Mucosa of stomach (tissue), 1 donor: Measurements from ENCODE around the gene RNASE13.
"Not testable (repeated sequence)": the region's sequence is repeated elsewhere in the genome, so short reads cannot be mapped to it uniquely, and the experiment has no call there.

ENCODE experiments used
- H3K27me3 ChIP-seq: one replicate; pipeline ENCODE4 v1.7.0; 2013; ENCODE audit warnings: mild to moderate bottlenecking, low read length; ENCODE audit not compliant: control insufficient read depth, insufficient read depth
- H3K36me3 ChIP-seq: one replicate; pipeline ENCODE4 v1.7.0; 2013; ENCODE audit warnings: low read length; ENCODE audit not compliant: control insufficient read depth, insufficient read depth
- H3K4me1 ChIP-seq: one replicate; pipeline ENCODE4 v1.7.0; 2013; ENCODE audit warnings: mild to moderate bottlenecking, low read length; ENCODE audit not compliant: control insufficient read depth, insufficient read depth
- H3K4me3 ChIP-seq: one replicate; pipeline ENCODE4 v1.7.0; 2013; ENCODE audit warnings: low read length
- H3K9ac ChIP-seq: one replicate; pipeline ENCODE4 v1.7.0; 2013; ENCODE audit warnings: mild to moderate bottlenecking, low read length, moderate library complexity
- H3K9me3 ChIP-seq: one replicate; pipeline ENCODE4 v1.7.0; 2013; ENCODE audit warnings: mild to moderate bottlenecking, low read length, moderate library complexity; ENCODE audit not compliant: control insufficient read depth
- donor health status: Pancreatic carcinoma.

RNASE13 gene

GRCh38 chr14:21023174-21023573 lies 11.4 kb downstream of the RNASE13 start:
- no peak overlapping the region for H3K9ac ChIP-seq
- H3K9me3 ChIP-seq, result no peaks in the 10 kb centered on the region
- no peak overlapping the region for H3K4me3 ChIP-seq
- no peaks in the 10 kb centered on the region for H3K36me3 ChIP-seq
- H3K27me3 ChIP-seq, result no peaks in the 10 kb centered on the region
- peaks cover 16% of the 10 kb centered on the region for H3K4me1 ChIP-seq

GRCh38 chr14:21022686-21023085 lies 11.9 kb downstream of the RNASE13 start:
- H3K36me3 ChIP-seq, result no peaks in the 10 kb centered on the region
- H3K4me3 ChIP-seq, result no peak overlapping the region
- H3K27me3 ChIP-seq, result no peaks in the 10 kb centered on the region
- H3K9ac ChIP-seq, result no peak overlapping the region
- H3K4me1 ChIP-seq, result peaks cover 16% of the 10 kb centered on the region
- H3K9me3 ChIP-seq, result no peaks in the 10 kb centered on the region

- H3K9ac ChIP-seq, result no peak overlapping the region
- H3K4me1 ChIP-seq, result peaks cover 16% of the 10 kb centered on the region
- no peaks in the 10 kb centered on the region for H3K27me3 ChIP-seq
- no peak overlapping the region for H3K4me3 ChIP-seq
- no peaks in the 10 kb centered on the region for H3K36me3 ChIP-seq
- no peaks in the 10 kb centered on the region for H3K9me3 ChIP-seq
These were observed 13.5 kb downstream of the RNASE13 start for GRCh38 chr14:21020977-21021545.

- H3K4me1 ChIP-seq, result peaks cover 18% of the 10 kb centered on the region
- H3K4me3 ChIP-seq, result no peak overlapping the region
- no peaks in the 10 kb centered on the region for H3K9me3 ChIP-seq
- H3K36me3 ChIP-seq, result no peaks in the 10 kb centered on the region
- H3K9ac ChIP-seq, result no peak overlapping the region
- H3K27me3 ChIP-seq, result no peaks in the 10 kb centered on the region
These were observed 15.2 kb downstream of the RNASE13 start for GRCh38 chr14:21019366-21019765.

GRCh38 chr14:21018781-21019180 lies 15.8 kb downstream of the RNASE13 start:
- Histone ChIP-seq H3K36me3 (no peaks in the 10 kb centered on the region), H3K27me3 (no peaks in the 10 kb centered on the region), H3K4me3 (no peak overlapping the region), H3K4me1 (peaks cover 12% of the 10 kb centered on the region), H3K9ac (no peak overlapping the region), H3K9me3 (no peaks in the 10 kb centered on the region)

GRCh38 chr14:21018286-21018685 lies 16.3 kb downstream of the RNASE13 start:
- H3K4me1 ChIP-seq, result peaks cover 7% of the 10 kb centered on the region
- no peak overlapping the region for H3K4me3 ChIP-seq
- H3K27me3 ChIP-seq, result no peaks in the 10 kb centered on the region
- H3K36me3 ChIP-seq, result no peaks in the 10 kb centered on the region
- H3K9me3 ChIP-seq, result no peaks in the 10 kb centered on the region
- H3K9ac ChIP-seq, result no peak overlapping the region

- H3K9ac ChIP-seq, result no peak overlapping the region
- H3K4me3 ChIP-seq, result no peak overlapping the region
- H3K36me3 ChIP-seq, result no peaks in the 10 kb centered on the region
- peaks cover 5% of the 10 kb centered on the region for H3K4me1 ChIP-seq
- no peaks in the 10 kb centered on the region for H3K9me3 ChIP-seq
- H3K27me3 ChIP-seq, result no peaks in the 10 kb centered on the region
These were observed 16.9 kb downstream of the RNASE13 start for GRCh38 chr14:21017528-21018245.

- H3K9ac ChIP-seq, result no peak overlapping the region
- H3K4me3 ChIP-seq, result no peak overlapping the region
- peaks cover 5% of the 10 kb centered on the region for H3K4me1 ChIP-seq
- no peaks in the 10 kb centered on the region for H3K36me3 ChIP-seq
- no peaks in the 10 kb centered on the region for H3K9me3 ChIP-seq
- no peaks in the 10 kb centered on the region for H3K27me3 ChIP-seq
These were observed 18.0 kb downstream of the RNASE13 start for GRCh38 chr14:21016413-21017190.

- Histone ChIP-seq H3K4me1 (peaks cover 5% of the 10 kb centered on the region), H3K9ac (no peak overlapping the region)
These were observed 19.3 kb downstream of the RNASE13 start for GRCh38 chr14:21015312-21015711.

GRCh38 chr14:21014761-21015190 lies 19.8 kb downstream of the RNASE13 start:
- Histone ChIP-seq H3K4me3 (no peak overlapping the region), H3K9me3 (no peaks in the 10 kb centered on the region), H3K27me3 (no peaks in the 10 kb centered on the region), H3K9ac (no peak overlapping the region), H3K36me3 (no peaks in the 10 kb centered on the region), H3K4me1 (peaks cover 5% of the 10 kb centered on the region)

More at GRCh38 chr14:21015312-21015711, 19.3 kb downstream of the RNASE13 start:
- Histone ChIP-seq H3K36me3 (no peaks in the 10 kb centered on the region), H3K27me3 (no peaks in the 10 kb centered on the region), H3K4me3 (no peak overlapping the region), H3K9me3 (no peaks in the 10 kb centered on the region)

GRCh38 chr14:21011136-21011535 lies 23.5 kb downstream of the RNASE13 start:
- Histone ChIP-seq H3K27me3 (no peaks in the 10 kb centered on the region), H3K4me3 (no peak overlapping the region), H3K9me3 (no peaks in the 10 kb centered on the region), H3K4me1 (peaks cover 5% of the 10 kb centered on the region), H3K9ac (no peak overlapping the region), H3K36me3 (no peaks in the 10 kb centered on the region)

- H3K4me1 ChIP-seq, H3K4me3 ChIP-seq, H3K36me3 ChIP-seq, H3K9me3 ChIP-seq, H3K9ac ChIP-seq, H3K27me3 ChIP-seq: not testable (repeated sequence)
These were observed 24.9 kb downstream of the RNASE13 start for GRCh38 chr14:21009721-21010120.
